Hepatocyte (in vitro differentiated cells): ENCODE results near the gene MEX3A. TPM values are rescaled to one million over a fixed set of nuclear protein-coding genes. Genes with fewer than 3 reads are reported as not detected.

Experiments
- DNase-seq: peaks from one replicate; pipeline ENCODE4 v3.0.0-alpha.2; 2016; ENCODE audit warnings: low spot score
- H2AFZ ChIP-seq: fragments of 200-600 bp; sonication (generic); 2 replicates; pipeline ENCODE4 v1.6.0; 2016; ENCODE audit warnings: antibody characterized with exemption, mild to moderate bottlenecking
- H3K27ac ChIP-seq: fragments of 200-600 bp; sonication (generic); 2 replicates; pipeline ENCODE4 v1.5.1; 2016; ENCODE audit warnings: mild to moderate bottlenecking
- H3K27me3 ChIP-seq: fragments of 200-600 bp; sonication (generic); 2 replicates; pipeline ENCODE4 v1.6.1; 2016
- H3K36me3 ChIP-seq: fragments of 200-600 bp; sonication (generic); replicated peaks from 2 replicates; pipeline ENCODE4 v1.5.1; 2016; ENCODE audit warnings: low read depth; ENCODE audit not compliant: insufficient read depth
- H3K4me1 ChIP-seq: fragments of 200-600 bp; sonication (generic); 2 replicates; pipeline ENCODE4 v1.5.1; 2016; ENCODE audit warnings: mild to moderate bottlenecking, moderate library complexity; ENCODE audit not compliant: insufficient read depth
- H3K4me2 ChIP-seq: fragments of 200-600 bp; sonication (generic); 2 replicates; pipeline ENCODE4 v1.6.0; 2016
- H3K4me3 ChIP-seq: fragments of 200-600 bp; sonication (generic); 2 replicates; pipeline ENCODE4 v1.5.1; 2016; ENCODE audit warnings: mild to moderate bottlenecking
- H3K79me2 ChIP-seq: fragments of 200-600 bp; sonication (generic); 2 replicates; pipeline ENCODE4 v1.6.0; 2017; ENCODE audit warnings: mild to moderate bottlenecking
- H3K9me2 ChIP-seq: fragments of 200-600 bp; sonication (generic); replicated peaks from 2 replicates; pipeline ENCODE4 v1.6.0; 2017; ENCODE audit warnings: mild to moderate bottlenecking; ENCODE audit not compliant: insufficient read depth
- H3K9me3 ChIP-seq: fragments of 200-600 bp; sonication (generic); 2 replicates; pipeline ENCODE4 v1.5.1; 2016; ENCODE audit warnings: low read depth, mild to moderate bottlenecking
- H4K20me1 ChIP-seq: fragments of 200-600 bp; sonication (generic); 2 replicates; pipeline ENCODE4 v1.6.0; 2016; ENCODE audit warnings: mild to moderate bottlenecking; ENCODE audit not compliant: insufficient read depth, poor library complexity, severe bottlenecking
- CTCF ChIP-seq: fragments of 200-600 bp; sonication (generic); IDR thresholded peaks from 2 replicates; pipeline ENCODE4 v1.5.1; 2016; ENCODE audit warnings: antibody characterized with exemption, mild to moderate bottlenecking; ENCODE audit not compliant: poor library complexity
- EZH2 ChIP-seq: fragments of 200-600 bp; sonication (generic); IDR thresholded peaks from 2 replicates; pipeline ENCODE4 v1.6.1; 2016; ENCODE audit warnings: antibody characterized with exemption, mild to moderate bottlenecking, borderline replicate concordance
- EZH2phosphoT487 ChIP-seq: fragments of 200-600 bp; sonication (generic); IDR thresholded peaks from one replicate; pipeline ENCODE4 v1.6.1; 2018; ENCODE audit warnings: antibody characterized with exemption, mild to moderate bottlenecking, low read depth, moderate library complexity; ENCODE audit not compliant: unreplicated experiment, severe bottlenecking
- WGBS: methylation state at CpG from one replicate; pipeline ENCODE4 v1.1.6; 2016; ENCODE audit warnings: low lambda C conversion rate; ENCODE audit errors: missing lambda C conversion rate; 5-methylcytosine and 5-hydroxymethylcytosine counted together
- polyA plus RNA-seq: library from polyadenylated mRNA; unstranded; fragments of >200 nt; fragmentation: Nextera tagmentation; extraction: Ambion mirVana; gene quantifications from 2 replicates; pipeline ENCODE4 v1.2.1, GENCODE V29; 2016
- total RNA-seq: library from RNA; depleted of rRNA; stranded (reverse); fragments of >200 nt; gene quantifications from 2 replicates; pipeline ENCODE4 v1.2.3, GENCODE V29; 2014

MEX3A gene
- total and polyA plus RNA-seq, 2 experiments from 2014 or later = 9.3 to 12.0 TPM

GRCh38 chr1:156080241-156080862, 1.9 kb downstream of the MEX3A start:
- no peak for TF ChIP-seq CTCF
- TF ChIP-seq EZH2phosphoT487 = no peak
- no peak for TF ChIP-seq EZH2
- no peak for DNase-seq
- peak overlapping the region; percentile 91 for H3K4me3 ChIP-seq
- no peaks in the 10 kb centered on the region for H3K9me2 ChIP-seq
- H2AFZ ChIP-seq = no peak overlapping the region
- no peaks in the 10 kb centered on the region for H3K27me3 ChIP-seq
- H3K4me1 ChIP-seq = peaks cover 40% of the 10 kb centered on the region
- no peaks in the 10 kb centered on the region for H3K36me3 ChIP-seq
- peaks cover 43% of the 10 kb centered on the region for H4K20me1 ChIP-seq
- H3K79me2 ChIP-seq = peaks cover 88% of the 10 kb centered on the region
- 16% methylated on average over 8 of the region's 8 CpGs for WGBS
- H3K9me3 ChIP-seq = no peaks in the 10 kb centered on the region
- peak overlapping the region; percentile 93 for H3K27ac ChIP-seq
- H3K4me2 ChIP-seq = peak overlapping the region; percentile 88

- H3K36me3 ChIP-seq = no peaks in the 10 kb centered on the region
- H4K20me1 ChIP-seq = peaks cover 49% of the 10 kb centered on the region
- no peaks in the 10 kb centered on the region for H3K9me2 ChIP-seq
- H3K9me3 ChIP-seq = no peaks in the 10 kb centered on the region
- no peaks in the 10 kb centered on the region for H3K27me3 ChIP-seq
- peak overlapping the region; percentile 88 for H3K4me2 ChIP-seq
- TF ChIP-seq EZH2phosphoT487 = no peak
- no peak for DNase-seq
- peak overlapping the region; percentile 91 for H3K4me3 ChIP-seq
- 48% methylated on average over 5 of the region's 5 CpGs for WGBS
- peak overlapping the region; percentile 93 for H3K27ac ChIP-seq
- H3K4me1 ChIP-seq = peaks cover 35% of the 10 kb centered on the region
- peaks cover 88% of the 10 kb centered on the region for H3K79me2 ChIP-seq
- H2AFZ ChIP-seq = no peak overlapping the region
Measured at GRCh38 chr1:156079762-156080161, 2.5 kb downstream of the MEX3A start.

- 60% methylated on average over 5 of the region's 5 CpGs for WGBS
- Histone ChIP-seq H3K9me2 (no peaks in the 10 kb centered on the region), H3K4me3 (no peak overlapping the region), H3K4me1 (peaks cover 25% of the 10 kb centered on the region), H3K27ac (peak overlapping the region; percentile 49), H2AFZ (no peak overlapping the region), H3K36me3 (no peaks in the 10 kb centered on the region), H4K20me1 (peaks cover 48% of the 10 kb centered on the region), H3K9me3 (no peaks in the 10 kb centered on the region), H3K79me2 (peaks cover 79% of the 10 kb centered on the region), H3K4me2 (peak overlapping the region; percentile 88), H3K27me3 (no peaks in the 10 kb centered on the region)
- TF ChIP-seq EZH2 = no peak
- DNase-seq = no peak
Measured at GRCh38 chr1:156078728-156079127, 3.5 kb downstream of the MEX3A start.

GRCh38 chr1:156077430-156077760, 4.9 kb downstream of the MEX3A start:
- Histone ChIP-seq H3K4me3 (no peak overlapping the region), H4K20me1 (peaks cover 47% of the 10 kb centered on the region), H3K36me3 (no peaks in the 10 kb centered on the region), H3K79me2 (peaks cover 74% of the 10 kb centered on the region), H3K9me3 (no peaks in the 10 kb centered on the region), H3K4me1 (peaks cover 22% of the 10 kb centered on the region), H3K9me2 (no peaks in the 10 kb centered on the region), H3K27ac (peak overlapping the region; percentile 49), H3K4me2 (peak overlapping the region; percentile 88), H3K27me3 (no peaks in the 10 kb centered on the region), H2AFZ (no peak overlapping the region)
- DNase-seq = no peak
- WGBS = 77% methylated on average over 18 of the region's 19 CpGs
- TF ChIP-seq EZH2phosphoT487 (no peak), EZH2 (no peak), CTCF (no peak)
